ENCODE results near the gene ARHGAP26.

The ARHGAP26 gene

GRCh38 chr5:143166661-143167420 lies 396.7 kb downstream of the ARHGAP26 start:
- Histone ChIP-seq H3K9me3 (ENCODE audit: control insufficient read depth, insufficient read depth, low read length) (no peaks in the 10 kb centered on the region), H3K27ac (ENCODE audit: low read depth, low read length) (no peak overlapping the region), H3K79me2 (ENCODE audit: control insufficient read depth, low read length) (no peaks in the 10 kb centered on the region), H3K4me1 (ENCODE audit: control insufficient read depth, low read length) (peaks cover 7% of the 10 kb centered on the region), H3K27me3 (ENCODE audit: control insufficient read depth, low read length) (no peaks in the 10 kb centered on the region), H3F3A (ENCODE audit: control insufficient read depth, insufficient read depth) (no peaks in the 10 kb centered on the region), H3K4me2 (ENCODE audit: low read length) (no peak overlapping the region), H3K4me3 (ENCODE audit: low read length) (no peak overlapping the region), H3K9me2 (replicated peaks; ENCODE audit: control insufficient read depth, low read length) (no peaks in the 10 kb centered on the region), H4K20me1 (ENCODE audit: control insufficient read depth, insufficient read depth, low read depth, low read length) (no peaks in the 10 kb centered on the region; the same call in 1 of the 2 replicates), H3K36me3 (ENCODE audit: control insufficient read depth, low read length) (no peaks in the 10 kb centered on the region)
- TF ChIP-seq CTCF (IDR thresholded peaks at IDR 0.05; ENCODE audit: low read depth, low read length, poor library complexity, severe bottlenecking): no peak
- no peak for TF ChIP-seq EZH2phosphoT487 (IDR thresholded peaks at IDR 0.05; ENCODE audit: borderline replicate concordance, low read length)

- Histone ChIP-seq H3K27ac (ENCODE audit: low read depth, low read length) (no peak overlapping the region), H4K20me1 (ENCODE audit: control insufficient read depth, insufficient read depth, low read depth, low read length) (no peaks in the 10 kb centered on the region), H3F3A (ENCODE audit: control insufficient read depth, insufficient read depth) (no peaks in the 10 kb centered on the region), H3K27me3 (ENCODE audit: control insufficient read depth, low read length) (no peaks in the 10 kb centered on the region), H3K4me1 (ENCODE audit: control insufficient read depth, low read length) (peaks cover 7% of the 10 kb centered on the region), H3K9me3 (ENCODE audit: control insufficient read depth, insufficient read depth, low read length) (no peaks in the 10 kb centered on the region), H3K4me3 (ENCODE audit: low read length) (no peak overlapping the region), H3K4me2 (ENCODE audit: low read length) (no peak overlapping the region), H3K79me2 (ENCODE audit: control insufficient read depth, low read length) (no peaks in the 10 kb centered on the region), H3K36me3 (ENCODE audit: control insufficient read depth, low read length) (no peaks in the 10 kb centered on the region), H3K9me2 (replicated peaks; ENCODE audit: control insufficient read depth, low read length) (no peaks in the 10 kb centered on the region)
- TF ChIP-seq CTCF (IDR thresholded peaks at IDR 0.05; ENCODE audit: low read depth, low read length, poor library complexity, severe bottlenecking) (no peak), EZH2phosphoT487 (IDR thresholded peaks at IDR 0.05; ENCODE audit: borderline replicate concordance, low read length) (no peak)
These were observed 398.1 kb downstream of the ARHGAP26 start for GRCh38 chr5:143168171-143168741.

- Histone ChIP-seq H3K36me3 (ENCODE audit: control insufficient read depth, low read length) (no peaks in the 10 kb centered on the region), H3F3A (ENCODE audit: control insufficient read depth, insufficient read depth) (no peaks in the 10 kb centered on the region), H3K79me2 (ENCODE audit: control insufficient read depth, low read length) (no peaks in the 10 kb centered on the region), H3K27ac (ENCODE audit: low read depth, low read length) (no peak overlapping the region), H3K9me2 (replicated peaks; ENCODE audit: control insufficient read depth, low read length) (no peaks in the 10 kb centered on the region), H4K20me1 (ENCODE audit: control insufficient read depth, insufficient read depth, low read depth, low read length) (no peaks in the 10 kb centered on the region), H3K9me3 (ENCODE audit: control insufficient read depth, insufficient read depth, low read length) (no peaks in the 10 kb centered on the region), H3K4me2 (ENCODE audit: low read length) (no peak overlapping the region), H3K27me3 (ENCODE audit: control insufficient read depth, low read length) (no peaks in the 10 kb centered on the region), H3K4me1 (ENCODE audit: control insufficient read depth, low read length) (peaks cover 7% of the 10 kb centered on the region), H3K4me3 (ENCODE audit: low read length) (no peak overlapping the region)
- TF ChIP-seq EZH2phosphoT487 (IDR thresholded peaks at IDR 0.05; ENCODE audit: borderline replicate concordance, low read length) (no peak), CTCF (IDR thresholded peaks at IDR 0.05; ENCODE audit: low read depth, low read length, poor library complexity, severe bottlenecking) (no peak)
These were observed 399.0 kb downstream of the ARHGAP26 start for GRCh38 chr5:143168921-143169810.

Measured in DOHH2 (cell line).